ENCODE data around the gene CCDC6.

DNA sequence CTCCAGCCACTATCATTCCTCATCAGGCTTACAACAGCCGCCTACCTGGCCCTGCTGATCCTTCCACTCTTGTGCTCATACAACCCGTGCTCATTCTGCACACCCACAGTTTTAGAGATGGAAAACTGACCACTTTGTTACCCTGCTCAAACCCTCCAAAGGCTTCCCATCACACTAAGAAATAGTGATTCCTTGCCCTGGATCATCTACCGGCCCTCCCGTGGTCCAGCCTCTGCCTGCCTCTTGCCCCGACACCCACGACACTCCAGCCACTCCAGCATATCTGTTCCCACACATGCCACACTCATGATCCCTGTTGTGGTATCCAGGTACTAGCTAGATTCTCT lies 36.8 kb downstream of the CCDC6 start:
- TF ChIP-seq EZH2 (IDR thresholded peaks at IDR 0.05; ENCODE audit: low read depth, low read length, severe bottlenecking) (no peak), PHF8 (conservative IDR thresholded peaks at IDR 0.05; ENCODE audit: low read depth, low read length) (no peak), GABPA (IDR thresholded peaks at IDR 0.05; ENCODE audit: borderline replicate concordance, insufficient read depth, low read length) (no peak), TEAD4 (IDR thresholded peaks at IDR 0.05; ENCODE audit: low read depth, low read length) (no peak), FOSL1 (IDR thresholded peaks at IDR 0.05; ENCODE audit: insufficient read depth, low read depth, low read length) (no peak), POLR2A (IDR thresholded peaks at IDR 0.05; ENCODE audit: control extremely low read depth in 1 of 2, low read depth in 2 of 2, low read length in 2 of 2) (no peak), HDAC6 (IDR thresholded peaks at IDR 0.05; ENCODE audit: low read depth, low read length) (no peak), SIN3A (conservative IDR thresholded peaks at IDR 0.05 in 1 of 2, IDR thresholded peaks at IDR 0.05 in 1 of 2; ENCODE audit: low read depth in 1 of 2, low read length in 2 of 2) (no peak), SRF (IDR thresholded peaks at IDR 0.05; ENCODE audit: low read depth, low read length) (no peak)
- TF ChIP-seq, protein P1, sequence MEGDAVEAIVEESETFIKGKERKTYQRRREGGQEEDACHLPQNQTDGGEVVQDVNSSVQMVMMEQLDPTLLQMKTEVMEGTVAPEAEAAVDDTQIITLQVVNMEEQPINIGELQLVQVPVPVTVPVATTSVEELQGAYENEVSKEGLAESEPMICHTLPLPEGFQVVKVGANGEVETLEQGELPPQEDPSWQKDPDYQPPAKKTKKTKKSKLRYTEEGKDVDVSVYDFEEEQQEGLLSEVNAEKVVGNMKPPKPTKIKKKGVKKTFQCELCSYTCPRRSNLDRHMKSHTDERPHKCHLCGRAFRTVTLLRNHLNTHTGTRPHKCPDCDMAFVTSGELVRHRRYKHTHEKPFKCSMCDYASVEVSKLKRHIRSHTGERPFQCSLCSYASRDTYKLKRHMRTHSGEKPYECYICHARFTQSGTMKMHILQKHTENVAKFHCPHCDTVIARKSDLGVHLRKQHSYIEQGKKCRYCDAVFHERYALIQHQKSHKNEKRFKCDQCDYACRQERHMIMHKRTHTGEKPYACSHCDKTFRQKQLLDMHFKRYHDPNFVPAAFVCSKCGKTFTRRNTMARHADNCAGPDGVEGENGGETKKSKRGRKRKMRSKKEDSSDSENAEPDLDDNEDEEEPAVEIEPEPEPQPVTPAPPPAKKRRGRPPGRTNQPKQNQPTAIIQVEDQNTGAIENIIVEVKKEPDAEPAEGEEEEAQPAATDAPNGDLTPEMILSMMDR (IDR thresholded peaks at IDR 0.05; ENCODE audit: control extremely low read depth in 1 of 3, insufficient read depth in 1 of 3, low read depth in 1 of 3, low read length in 3 of 3) = no peak

Data from H1 (cell line).